A549 (cell line): Measurements from ENCODE around the gene DMRTB1. TPM values are rescaled to one million over a fixed set of nuclear protein-coding genes. Genes with fewer than 3 reads are reported as not detected.

Experiments used
- ATAC-seq, 2 experiments: fragments of 200-7000 bp in 1 of 2; fragments of >200 bp in 1 of 2; cut with Nextera tagmentation in 1 of 2; cut with Tn5 transposase in 1 of 2; 3 replicates each; pipeline versions ENCODE4 v1.8.0 to v1.9.1; 2018 to 2020; ENCODE audit warnings: mild to moderate bottlenecking in 1 of 2, moderate library complexity in 1 of 2
- CTCF ChIA-PET: fragments of 300-600 bp; sonication (Branson Sonifier 250); formaldehyde crosslinking; extraction: SDS; loops from one replicate; lab custom pipeline; 2021; ENCODE audit warnings: antibody characterized with exemption, inconsistent platforms; lab: Yijun Ruan, JAX
- POLR2A ChIA-PET: fragments of 350-600 bp; formaldehyde crosslinking; extraction: SDS; loops from one replicate; lab custom pipeline; 2021; ENCODE audit warnings: antibody characterized with exemption, inconsistent platforms; lab: Yijun Ruan, JAX
- DNase-seq, 2 experiments: peaks; one replicate each; pipeline versions ENCODE4 v3.0.0 to v3.0.0-alpha.2; 2011 to 2016; ENCODE audit warnings: low read depth in 1 of 2, low spot score in 1 of 2
- FAIRE-seq: peaks from 2 replicates; lab custom pipeline; 2011; peaks lifted over from hg19 to GRCh38; lab: Jason Lieb, UNC
- H3K27ac ChIP-seq, 2 experiments: fragments of >200 bp; sonication (Bioruptor Twin); formaldehyde crosslinking; 3 replicates each; pipeline ENCODE4 v1.5.1; 2016 to 2017
- H3K4me1 ChIP-seq: fragments of >200 bp; sonication (Bioruptor Twin); formaldehyde crosslinking; 3 replicates; pipeline ENCODE4 v1.6.1; 2016
- H3K4me2 ChIP-seq: fragments of >200 bp; sonication (Bioruptor Twin); formaldehyde crosslinking; 3 replicates; pipeline ENCODE4 v1.6.1; 2016
- H3K4me3 ChIP-seq: fragments of >200 bp; sonication (Bioruptor Twin); formaldehyde crosslinking; 3 replicates; pipeline ENCODE4 v1.5.1; 2016
- H3K9me3 ChIP-seq: fragments of >200 bp; sonication (Bioruptor Twin); formaldehyde crosslinking; 3 replicates; pipeline ENCODE4 v1.6.1; 2016
- CBX2 ChIP-seq: fragments of 200-600 bp; sonication (generic); IDR thresholded peaks from 2 replicates; pipeline ENCODE4 v1.6.1; 2016; ENCODE audit warnings: low read depth, mild to moderate bottlenecking, borderline replicate concordance
- CEBPB ChIP-seq, 2 experiments: fragments of >200 bp in 1 of 2; sonication (Bioruptor Twin) in 1 of 2; formaldehyde crosslinking in 1 of 2; IDR thresholded peaks; 2 replicates each; pipeline ENCODE4 v1.6.1; 2012 to 2016
- FOSB ChIP-seq: fragments of 250-450 bp; sonication (Bioruptor Pico); IDR thresholded peaks from 2 replicates; pipeline ENCODE4 v1.5.0; 2020; ENCODE audit warnings: mild to moderate bottlenecking, moderate library complexity
- GATA3 ChIP-seq: IDR thresholded peaks from 2 replicates; pipeline ENCODE4 v1.6.1; 2012; ENCODE audit warnings: borderline replicate concordance
- HDAC2 ChIP-seq: fragments of 200-600 bp; sonication (generic); IDR thresholded peaks from 2 replicates; pipeline ENCODE4 v1.6.1; 2016
- HES2 ChIP-seq: fragments of >200 bp; sonication (Bioruptor Twin); formaldehyde crosslinking; IDR thresholded peaks from 2 replicates; pipeline ENCODE4 v1.6.1; 2016
- HOXA7 ChIP-seq: fragments of 250-450 bp; sonication (Bioruptor Pico); IDR thresholded peaks from 2 replicates; pipeline ENCODE4 v1.5.0; 2020; ENCODE audit warnings: mild to moderate bottlenecking, moderate library complexity
- JUNB ChIP-seq: fragments of >200 bp; sonication (Bioruptor Twin); formaldehyde crosslinking; IDR thresholded peaks from 2 replicates; pipeline ENCODE4 v1.6.1; 2016
- KDM1A ChIP-seq: fragments of 200-600 bp; sonication (generic); IDR thresholded peaks from 2 replicates; pipeline ENCODE4 v1.6.1; 2016; ENCODE audit warnings: low read depth, mild to moderate bottlenecking
- MAFK ChIP-seq: fragments of 450-650 bp; IDR thresholded peaks from 2 replicates; pipeline ENCODE4 v1.6.1; 2014; ENCODE audit not compliant: partially characterized antibody
- MAZ ChIP-seq: fragments of 150-350 bp; IDR thresholded peaks from 2 replicates; pipeline ENCODE4 v1.6.1; 2014; ENCODE audit warnings: antibody characterized with exemption, low read depth, low read length, borderline replicate concordance
- MYC ChIP-seq: IDR thresholded peaks from 2 replicates; pipeline ENCODE4 v1.6.1; 2012; ENCODE audit warnings: mild to moderate bottlenecking, inconsistent platforms, low read length, improper control_type of control experiment, borderline replicate concordance
- NFE2L2 ChIP-seq: fragments of 150-350 bp; conservative IDR thresholded peaks from 2 replicates; pipeline ENCODE4 v1.6.1; 2014; ENCODE audit warnings: low read length
- NPAS2 ChIP-seq: fragments of 250-450 bp; sonication (Bioruptor Pico); IDR thresholded peaks from 2 replicates; pipeline ENCODE4 v1.8.0; 2022; ENCODE audit warnings: mild to moderate bottlenecking, moderate library complexity, borderline replicate concordance
- PHF8 ChIP-seq: fragments of 200-600 bp; sonication (generic); IDR thresholded peaks from 2 replicates; pipeline ENCODE4 v1.6.1; 2016; ENCODE audit warnings: low read depth, mild to moderate bottlenecking, antibody characterized with exemption, moderate library complexity, borderline replicate concordance
- RCOR1 ChIP-seq: fragments of 150-350 bp; IDR thresholded peaks from 2 replicates; pipeline ENCODE4 v1.6.1; 2014; ENCODE audit warnings: antibody characterized with exemption, low read length, low read depth
- RNF2 ChIP-seq: fragments of 200-600 bp; sonication (generic); IDR thresholded peaks from 2 replicates; pipeline ENCODE4 v1.6.1; 2016; ENCODE audit warnings: low read depth, mild to moderate bottlenecking, antibody characterized with exemption, moderate library complexity, borderline replicate concordance
- SMC3 ChIP-seq: fragments of >200 bp; sonication (Bioruptor Twin); formaldehyde crosslinking; IDR thresholded peaks from 3 replicates; pipeline ENCODE4 v1.6.1; 2018; ENCODE audit warnings: inconsistent platforms
- ZC3H11A ChIP-seq: fragments of 450-650 bp; IDR thresholded peaks from 2 replicates; pipeline ENCODE4 v1.6.1; 2014; ENCODE audit warnings: antibody characterized with exemption, mild to moderate bottlenecking
- WGBS: methylation state at CpG from one replicate; pipeline ENCODE4 v1.1.6; 2017; ENCODE audit errors: missing lambda C conversion rate; 5-methylcytosine and 5-hydroxymethylcytosine counted together
- polyA plus RNA-seq, 4 experiments: library from polyadenylated mRNA; depleted of rRNA in 3 of 4; stranded (reverse); fragments of >200 nt; fragmentation: RNase III in 1 of 4; extraction: RNeasy Plus Mini Kit Qiagen cat#74134 plus additional on column Dnase treatment in 1 of 4; gene quantifications; 2 replicates in 3 of 4; 3 replicates in 1 of 4; pipeline ENCODE4 v1.2.3, GENCODE V29; 2011 to 2017
- TF ChIP-seq, protein P1 (sequence below): fragments of 250-450 bp; sonication (Bioruptor Pico); IDR thresholded peaks from 2 replicates; pipeline ENCODE4 v1.5.0; 2020; ENCODE audit warnings: low read depth, mild to moderate bottlenecking, moderate library complexity
- TF ChIP-seq, protein P2 (sequence below): IDR thresholded peaks from 2 replicates; pipeline ENCODE4 v1.6.1; 2012
- TF ChIP-seq, protein P3 (sequence below): IDR thresholded peaks from 2 replicates; pipeline ENCODE4 v1.6.1; 2012; ENCODE audit warnings: low read depth, borderline replicate concordance

DMRTB1 gene
- polyA plus RNA-seq, 2 of the 4 experiments (the other 2 are of a cell fraction) = not detected

GRCh38 chr1:53504901-53505300 is 45.7 kb downstream of the DMRTB1 start:
- CTCF ChIA-PET = interaction anchor here (0.6 kb wide), 1 partner anchor 49 kb away, joined by 3 read pairs; no protein-coding TSS in a partner anchor
- FAIRE-seq = no peak
- POLR2A ChIA-PET = no interaction called here

GRCh38 chr1:53505401-53505800 is 46.2 kb downstream of the DMRTB1 start:
- DNase-seq = no peak
- Histone ChIP-seq H3K4me3 (no peak overlapping the region), H3K9me3 (no peaks in the 10 kb centered on the region)
- 75% methylated on average over 8 of the region's 9 CpGs for WGBS
- TF ChIP-seq JUNB = no peak
- no peak for TF ChIP-seq KDM1A
- no peak for TF ChIP-seq MAZ
- no peak for TF ChIP-seq HOXA7
- TF ChIP-seq, all 56 proteins: peak for 0
- Histone ChIP-seq H3K27ac (no peak overlapping the region), H3K4me1 (no peaks in the 10 kb centered on the region), H3K4me2 (no peak overlapping the region)
- ChIA-PET CTCF (no interaction called here), POLR2A (no interaction called here)
- no peak for FAIRE-seq
- no peak for ATAC-seq

More at GRCh38 chr1:53504901-53505300, 45.7 kb downstream of the DMRTB1 start:
- Histone ChIP-seq H3K4me2 (no peak overlapping the region), H3K4me3 (no peak overlapping the region), H3K4me1 (no peaks in the 10 kb centered on the region), H3K9me3 (no peaks in the 10 kb centered on the region), H3K27ac (no peak overlapping the region)
- ATAC-seq = no peak
- no peak for DNase-seq
- 65% methylated on average over 5 of the region's 9 CpGs for WGBS
- TF ChIP-seq RNF2 = no peak
- no peak for TF ChIP-seq HOXA7
- TF ChIP-seq NPAS2 (CRISPR knock-in tag) = no peak
- TF ChIP-seq CEBPB (IDR thresholded peaks at IDR 0.05) = no peak
- TF ChIP-seq SMC3 = no peak
- no peak for TF ChIP-seq CBX2
- TF ChIP-seq NFE2L2 = no peak
- no peak for TF ChIP-seq PHF8

GRCh38 chr1:53505891-53506290 is 46.7 kb downstream of the DMRTB1 start:
- WGBS = 83% methylated on average over 11 of the region's 13 CpGs
- ChIA-PET CTCF (interaction anchor here (2.2 kb wide), 1 partner anchor 20 kb away, joined by 6 read pairs; no protein-coding TSS in a partner anchor), POLR2A (no interaction called here)
- H3K27ac ChIP-seq = no peak overlapping the region
- no peaks in the 10 kb centered on the region for H3K9me3 ChIP-seq
- no peak overlapping the region for H3K4me3 ChIP-seq
- TF ChIP-seq, protein P1, sequence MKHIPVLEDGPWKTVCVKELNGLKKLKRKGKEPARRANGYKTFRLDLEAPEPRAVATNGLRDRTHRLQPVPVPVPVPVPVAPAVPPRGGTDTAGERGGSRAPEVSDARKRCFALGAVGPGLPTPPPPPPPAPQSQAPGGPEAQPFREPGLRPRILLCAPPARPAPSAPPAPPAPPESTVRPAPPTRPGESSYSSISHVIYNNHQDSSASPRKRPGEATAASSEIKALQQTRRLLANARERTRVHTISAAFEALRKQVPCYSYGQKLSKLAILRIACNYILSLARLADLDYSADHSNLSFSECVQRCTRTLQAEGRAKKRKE (CRISPR knock-in tag) = no peak
- TF ChIP-seq, protein P2, sequence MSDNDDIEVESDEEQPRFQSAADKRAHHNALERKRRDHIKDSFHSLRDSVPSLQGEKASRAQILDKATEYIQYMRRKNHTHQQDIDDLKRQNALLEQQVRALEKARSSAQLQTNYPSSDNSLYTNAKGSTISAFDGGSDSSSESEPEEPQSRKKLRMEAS = no peak
- no peak for TF ChIP-seq NFE2L2
- no peak for TF ChIP-seq RCOR1
- TF ChIP-seq GATA3 = no peak
- no peak for TF ChIP-seq PHF8
- no peak for TF ChIP-seq FOSB (CRISPR knock-in tag)
- no peak for TF ChIP-seq ZC3H11A
- FAIRE-seq (no peak), DNase-seq (no peak), ATAC-seq (no peak)
- H3K4me2 ChIP-seq = no peak overlapping the region
- H3K4me1 ChIP-seq = no peaks in the 10 kb centered on the region

- no peak for DNase-seq
- ATAC-seq = no peak
- H3K4me3 ChIP-seq = no peak overlapping the region
- 91% methylated on average over 11 of the region's 25 CpGs for WGBS
- no peaks in the 10 kb centered on the region for H3K9me3 ChIP-seq
- TF ChIP-seq FOSB (CRISPR knock-in tag) (no peak), MAFK (no peak), HES2 (no peak), MYC (no peak), HDAC2 (no peak)
- TF ChIP-seq, protein P3, sequence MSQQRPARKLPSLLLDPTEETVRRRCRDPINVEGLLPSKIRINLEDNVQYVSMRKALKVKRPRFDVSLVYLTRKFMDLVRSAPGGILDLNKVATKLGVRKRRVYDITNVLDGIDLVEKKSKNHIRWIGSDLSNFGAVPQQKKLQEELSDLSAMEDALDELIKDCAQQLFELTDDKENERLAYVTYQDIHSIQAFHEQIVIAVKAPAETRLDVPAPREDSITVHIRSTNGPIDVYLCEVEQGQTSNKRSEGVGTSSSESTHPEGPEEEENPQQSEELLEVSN = no peak
- TF ChIP-seq, all 56 proteins: peak for 0
- H3K27ac ChIP-seq = no peak overlapping the region
- no peaks in the 10 kb centered on the region; the same call in 2 of the 3 replicates for H3K4me1 ChIP-seq
- H3K4me2 ChIP-seq = no peak overlapping the region
- ChIA-PET POLR2A (no interaction called here), CTCF (interaction anchor here (1.5 to 2.2 kb wide), 2 partner anchors 19 to 21 kb away, joined by 3 to 6 read pairs; no protein-coding TSS in a partner anchor)
- FAIRE-seq = no peak
These were observed 47.3 kb downstream of the DMRTB1 start for GRCh38 chr1:53506355-53507050.
